Subcutaneous adipose tissue (tissue), 4 donors: Measurements from ENCODE around the gene ITGB5. TPM values are rescaled to one million over a fixed set of nuclear protein-coding genes. Genes with fewer than 3 reads are reported as not detected.

Experiments
- total RNA-seq, 4 donors: library from RNA; depleted of rRNA; stranded (reverse); fragments of >200 nt; gene quantifications; one replicate each; pipeline ENCODE4 v1.1.0, GENCODE V29; 2016
- TF ChIP-seq, protein P1 (sequence below): fragments of 450-650 bp; IDR thresholded peaks from one replicate; pipeline ENCODE4 v1.5.1; 2016; ENCODE audit warnings: low read depth, mild to moderate bottlenecking, control low read depth, antibody characterized with exemption, moderate library complexity

Gene ITGB5
- total RNA-seq, 4 donors from 2014 or later, result 165 to 320 (median 262) TPM

DNA sequence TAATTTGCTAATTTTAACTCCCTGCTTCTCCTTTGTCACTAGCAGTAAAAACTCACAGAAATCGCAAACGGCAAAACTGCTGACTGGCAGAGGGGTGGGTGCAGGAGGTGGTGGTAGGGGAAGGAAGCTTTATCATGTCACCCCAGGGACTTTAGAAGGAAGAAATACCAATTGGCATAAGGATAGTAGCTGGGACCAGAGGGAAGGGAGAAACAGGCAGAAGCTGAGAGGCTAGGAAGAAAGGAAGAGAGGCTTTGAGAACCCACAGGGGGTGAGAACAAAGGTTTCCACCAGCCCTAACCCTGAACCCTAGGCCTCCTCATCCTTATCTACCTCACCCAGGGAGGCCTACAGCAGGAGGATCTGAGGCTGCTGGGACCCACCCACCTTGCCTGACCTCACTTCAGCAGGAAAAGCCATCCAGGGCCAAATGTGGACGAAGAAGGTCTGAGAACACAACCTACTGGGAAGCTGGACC, 10.7 kb downstream of the ITGB5 start:
- TF ChIP-seq, protein P1, sequence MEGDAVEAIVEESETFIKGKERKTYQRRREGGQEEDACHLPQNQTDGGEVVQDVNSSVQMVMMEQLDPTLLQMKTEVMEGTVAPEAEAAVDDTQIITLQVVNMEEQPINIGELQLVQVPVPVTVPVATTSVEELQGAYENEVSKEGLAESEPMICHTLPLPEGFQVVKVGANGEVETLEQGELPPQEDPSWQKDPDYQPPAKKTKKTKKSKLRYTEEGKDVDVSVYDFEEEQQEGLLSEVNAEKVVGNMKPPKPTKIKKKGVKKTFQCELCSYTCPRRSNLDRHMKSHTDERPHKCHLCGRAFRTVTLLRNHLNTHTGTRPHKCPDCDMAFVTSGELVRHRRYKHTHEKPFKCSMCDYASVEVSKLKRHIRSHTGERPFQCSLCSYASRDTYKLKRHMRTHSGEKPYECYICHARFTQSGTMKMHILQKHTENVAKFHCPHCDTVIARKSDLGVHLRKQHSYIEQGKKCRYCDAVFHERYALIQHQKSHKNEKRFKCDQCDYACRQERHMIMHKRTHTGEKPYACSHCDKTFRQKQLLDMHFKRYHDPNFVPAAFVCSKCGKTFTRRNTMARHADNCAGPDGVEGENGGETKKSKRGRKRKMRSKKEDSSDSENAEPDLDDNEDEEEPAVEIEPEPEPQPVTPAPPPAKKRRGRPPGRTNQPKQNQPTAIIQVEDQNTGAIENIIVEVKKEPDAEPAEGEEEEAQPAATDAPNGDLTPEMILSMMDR, result no peak

DNA sequence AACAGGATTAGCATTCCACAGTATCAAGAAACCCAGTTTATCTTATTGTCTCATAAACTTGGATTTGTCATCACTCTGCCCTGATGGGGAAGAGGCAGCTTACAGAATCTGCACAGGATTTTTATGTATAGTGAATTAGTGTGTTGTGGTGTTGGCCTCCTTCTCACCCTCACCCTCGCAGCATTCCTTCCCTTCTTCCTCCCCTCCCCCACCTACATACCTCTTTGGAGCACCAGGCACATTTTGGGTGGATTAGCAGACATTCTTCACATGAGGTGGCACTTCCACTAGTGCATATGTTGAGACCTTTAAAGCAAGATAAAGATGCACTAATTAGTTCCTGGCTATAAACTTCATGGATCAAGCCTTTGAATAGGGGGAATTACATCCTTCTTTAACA, 13.9 kb downstream of the ITGB5 start:
- TF ChIP-seq, protein P1, result no peak

DNA sequence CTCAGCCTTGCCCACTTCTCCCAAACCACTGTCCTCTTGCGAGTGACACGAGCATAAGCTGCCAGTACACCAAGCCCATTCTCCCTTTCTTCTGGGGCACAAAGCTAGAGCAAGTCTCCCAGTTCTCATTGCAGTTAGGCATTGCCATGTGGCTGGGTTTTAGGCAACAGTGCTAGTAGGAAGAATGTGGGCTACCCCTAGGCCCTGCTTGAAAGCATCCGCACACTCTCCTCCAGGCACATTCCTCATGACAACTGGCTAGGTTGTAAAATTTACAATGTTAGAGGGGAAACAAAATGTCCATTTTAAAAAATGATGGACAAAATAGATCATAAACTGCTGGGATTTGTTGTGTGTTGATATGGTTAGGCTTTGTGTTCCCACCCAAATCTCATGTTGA, 19.7 kb downstream of the ITGB5 start:
- TF ChIP-seq, protein P1, result no peak

DNA sequence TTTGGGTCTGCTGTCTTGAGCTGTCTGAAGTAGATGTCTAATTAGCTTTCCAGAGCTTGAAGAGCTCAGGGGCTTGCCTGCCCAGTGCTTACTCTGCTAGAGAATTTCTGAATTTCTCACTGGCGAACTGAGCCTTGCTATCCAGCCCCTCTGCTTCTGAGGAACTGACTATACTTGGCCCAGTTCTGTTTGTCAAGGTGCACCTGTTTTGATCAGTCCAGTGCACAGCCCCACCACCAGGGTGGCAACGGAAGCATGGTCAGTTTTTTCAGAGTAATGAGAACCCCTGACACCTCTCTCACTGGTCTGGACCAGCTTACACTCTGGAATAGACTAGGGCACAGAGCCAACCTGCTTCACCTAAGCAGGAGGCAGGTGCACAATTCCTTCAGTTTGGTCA, 25.2 kb downstream of the ITGB5 start:
- TF ChIP-seq, protein P1, result no peak

DNA sequence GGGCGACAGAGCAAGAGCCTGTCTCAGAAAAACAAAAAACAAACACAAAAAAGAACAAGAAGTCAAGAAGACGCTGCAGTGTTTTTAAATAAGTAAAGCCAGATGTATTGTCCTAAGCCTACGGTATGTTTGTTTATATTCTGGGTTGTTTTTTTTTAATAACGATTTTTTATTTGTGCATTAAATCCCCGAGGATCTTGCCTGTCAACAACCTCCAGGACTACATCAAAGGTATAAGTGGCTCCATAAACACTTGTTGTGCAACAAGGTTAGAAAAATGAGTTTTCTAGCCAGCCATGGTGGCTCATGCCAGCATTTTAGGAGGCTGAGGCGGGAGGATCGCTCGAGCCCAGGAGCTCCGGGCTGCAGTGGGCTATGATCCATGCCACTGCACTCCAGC, 26.1 kb downstream of the ITGB5 start:
- TF ChIP-seq, protein P1, result no peak

DNA sequence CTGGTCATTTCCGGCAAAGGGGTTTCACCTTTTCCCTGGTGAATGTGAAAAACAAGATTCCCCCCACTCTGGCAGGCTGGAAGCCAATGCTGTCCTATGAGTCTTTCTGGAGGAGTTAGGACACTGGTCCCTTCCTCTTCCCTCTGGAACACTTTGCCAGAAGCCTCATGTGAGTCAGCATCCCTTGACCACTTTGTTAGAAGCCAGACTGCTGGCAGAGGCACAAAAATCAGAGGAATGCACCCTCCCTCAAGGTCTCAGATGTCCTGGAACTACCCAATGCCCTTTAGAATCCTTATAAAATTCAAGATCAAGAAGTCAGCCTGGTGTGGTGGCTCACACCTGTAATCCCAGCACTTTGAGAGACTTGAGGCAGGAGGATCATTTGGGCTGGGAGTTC, 26.6 kb downstream of the ITGB5 start:
- TF ChIP-seq, protein P1, result no peak

DNA sequence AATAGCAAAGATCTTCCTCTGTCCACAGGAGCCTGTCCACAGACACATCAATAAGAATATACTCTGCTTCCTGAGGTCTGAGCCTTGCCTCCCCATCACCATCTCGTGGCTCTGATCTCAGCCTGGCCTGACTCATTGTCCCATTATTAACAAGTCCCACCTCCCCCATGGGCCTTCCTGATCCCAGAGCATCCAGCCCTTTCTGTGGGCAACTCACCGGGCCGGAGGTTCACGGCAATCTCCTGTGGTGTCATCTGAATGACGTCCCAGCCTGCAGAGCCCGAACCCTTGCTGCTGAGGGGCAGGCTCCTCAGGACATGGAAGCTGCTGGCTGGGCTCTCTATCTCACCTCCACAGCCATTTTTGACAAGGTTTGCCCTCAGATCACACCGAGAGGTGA, 28.1 kb downstream of the ITGB5 start:
- TF ChIP-seq, protein P1, result no peak
